Activated CD4-positive, alpha-beta memory T cell treated with anti-CD3 and anti-CD28 coated beads, Interleukin-2, amount 10 ng/mL, durations not matched to agents 7 days and 5 days (primary cell): ENCODE results near the gene ITPR1. TPM values are rescaled to one million over a fixed set of nuclear protein-coding genes. Genes with fewer than 3 reads are reported as not detected.

Experiments
- CTCF ChIA-PET: fragments of 350-600 bp; sonication (Branson Sonifier 250); formaldehyde crosslinking; loops from one replicate; lab custom pipeline; 2021; ENCODE audit warnings: antibody characterized with exemption, inconsistent platforms; lab: Charles Lee
- POLR2A ChIA-PET: fragments of 350-600 bp; sonication (Branson Sonifier 250); formaldehyde crosslinking; loops from one replicate; lab custom pipeline; 2021; ENCODE audit warnings: antibody characterized with exemption; lab: Charles Lee
- DNase-seq: peaks from one replicate; pipeline ENCODE4 v3.0.0-alpha.2; 2020
- H3K27ac Mint-ChIP-seq: one replicate; pipeline ENCODE4 v1.8.0; 2021; ENCODE audit warnings: mild to moderate bottlenecking, mixed read lengths
- H3K27me3 Mint-ChIP-seq: one replicate; pipeline ENCODE4 v1.8.0; 2021; ENCODE audit warnings: mixed read lengths
- H3K36me3 Mint-ChIP-seq: one replicate; pipeline ENCODE4 v1.8.0; 2021; ENCODE audit warnings: low read depth, mixed read lengths
- H3K4me1 Mint-ChIP-seq: one replicate; pipeline ENCODE4 v1.8.0; 2021; ENCODE audit warnings: mixed read lengths
- H3K4me3 Mint-ChIP-seq: one replicate; pipeline ENCODE4 v1.8.0; 2021; ENCODE audit warnings: mild to moderate bottlenecking, mixed read lengths
- H3K9me3 Mint-ChIP-seq: one replicate; pipeline ENCODE4 v1.8.0; 2021; ENCODE audit warnings: mixed read lengths
- total RNA-seq, 2 experiments: library from RNA; stranded (reverse); gene quantifications; one replicate each; pipeline ENCODE4 v1.2.3, GENCODE V29; 2021

Gene ITPR1
- total RNA-seq, 2 experiments from 2014 or later = 59.6 to 64.3 TPM

- CTCF ChIA-PET = interaction anchor here (1.6 kb wide), 1 partner anchor 7 kb away, joined by 3 read pairs; no protein-coding TSS in a partner anchor
- peaks cover 52% of the 10 kb centered on the region for H3K4me1 Mint-ChIP-seq
- H3K9me3 Mint-ChIP-seq = peaks cover 1% of the 10 kb centered on the region
- H3K36me3 Mint-ChIP-seq = peaks cover 54% of the 10 kb centered on the region
- no peak for DNase-seq
- no peak overlapping the region for H3K27ac Mint-ChIP-seq
- no peaks in the 10 kb centered on the region for H3K27me3 Mint-ChIP-seq
- POLR2A ChIA-PET = interaction anchor here (0.9 kb wide), 1 partner anchor 234 kb away, joined by 3 read pairs; the partner anchor contains the start of gene BHLHE40
- no peak overlapping the region for H3K4me3 Mint-ChIP-seq
These were observed 251.5 kb downstream of the ITPR1 start for GRCh38 chr3:4744405-4745234.

DNA sequence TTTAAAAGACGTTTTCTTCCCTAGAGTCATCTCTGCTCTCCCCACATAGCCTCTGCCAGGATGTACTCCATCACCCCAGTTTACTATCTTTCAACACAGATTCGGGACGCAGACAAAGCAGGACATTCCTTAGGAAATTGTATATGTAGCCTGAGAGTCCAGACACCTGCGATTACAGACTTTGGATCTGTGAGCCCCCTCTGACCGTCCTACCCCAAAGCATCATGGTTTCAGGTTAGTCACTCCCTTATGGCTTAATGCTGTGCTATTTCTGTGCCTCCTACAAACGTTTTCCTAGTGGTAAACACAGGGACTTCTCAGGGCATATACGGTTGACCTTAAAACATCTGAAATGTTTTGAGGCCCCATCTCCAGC, 252.1 kb downstream of the ITPR1 start:
- no peak overlapping the region for H3K4me3 Mint-ChIP-seq
- H3K36me3 Mint-ChIP-seq = peaks cover 48% of the 10 kb centered on the region
- ChIA-PET CTCF (no interaction called here), POLR2A (interaction anchor here (1.1 kb wide), 1 partner anchor 32 kb away, joined by 4 read pairs; no protein-coding TSS in a partner anchor)
- H3K27me3 Mint-ChIP-seq = no peaks in the 10 kb centered on the region
- peaks cover 52% of the 10 kb centered on the region for H3K4me1 Mint-ChIP-seq
- H3K9me3 Mint-ChIP-seq = no peaks in the 10 kb centered on the region
- no peak overlapping the region for H3K27ac Mint-ChIP-seq
- no peak for DNase-seq

GRCh38 chr3:4746241-4746958, 253.3 kb downstream of the ITPR1 start:
- ChIA-PET POLR2A (interaction anchor here (1.1 kb wide), 1 partner anchor 31 kb away, joined by 4 read pairs; no protein-coding TSS in a partner anchor), CTCF (no interaction called here)
- Mint-ChIP-seq H3K27ac (no peak overlapping the region), H3K36me3 (peaks cover 47% of the 10 kb centered on the region), H3K9me3 (no peaks in the 10 kb centered on the region), H3K27me3 (no peaks in the 10 kb centered on the region), H3K4me1 (peaks cover 52% of the 10 kb centered on the region), H3K4me3 (no peak overlapping the region)
- no peak for DNase-seq

DNA sequence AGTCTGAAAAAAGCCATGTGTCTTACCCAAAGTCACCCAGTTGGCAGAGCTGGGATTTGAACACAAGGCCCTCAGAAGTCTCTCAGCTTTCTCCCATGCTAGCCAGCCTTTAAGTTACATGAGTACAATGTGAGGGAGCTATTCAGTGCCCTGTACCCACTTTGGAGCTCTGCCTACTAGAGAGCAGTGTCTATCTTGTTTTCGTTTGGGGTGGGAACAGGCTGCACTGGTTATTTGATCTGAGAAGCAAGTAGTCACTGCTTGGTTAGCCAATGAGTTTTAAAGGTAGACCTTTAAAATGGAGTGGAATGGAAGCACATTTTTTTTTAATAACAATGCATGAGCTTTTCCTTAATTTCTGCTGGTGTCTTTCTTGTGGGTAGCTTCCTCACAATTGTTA, 255.0 kb downstream of the ITPR1 start:
- Mint-ChIP-seq H3K9me3 (peaks cover 3% of the 10 kb centered on the region), H3K4me3 (no peak overlapping the region), H3K4me1 (peaks cover 51% of the 10 kb centered on the region), H3K27ac (no peak overlapping the region), H3K36me3 (peaks cover 52% of the 10 kb centered on the region), H3K27me3 (no peaks in the 10 kb centered on the region)
- DNase-seq = no peak
- ChIA-PET POLR2A (interaction anchor here (0.9 to 2.0 kb wide), 3 partner anchors 9 to 76 kb away, joined by 3 to 7 read pairs (median 4); no protein-coding TSS in a partner anchor), CTCF (interaction anchor here (0.9 to 1.3 kb wide), 2 partner anchors 229 to 309 kb away, joined by 3 to 4 read pairs; no protein-coding TSS in a partner anchor)

- H3K27ac Mint-ChIP-seq = no peak overlapping the region
- ChIA-PET CTCF (interaction anchor here (1.3 to 2.3 kb wide), 3 partner anchors 11 to 308 kb away, joined by 3 to 6 read pairs (median 4); no protein-coding TSS in a partner anchor), POLR2A (interaction anchor here (0.9 to 2.0 kb wide), 5 partner anchors 9 to 102 kb away, joined by 3 to 7 read pairs (median 4); no protein-coding TSS in a partner anchor)
- peaks cover 3% of the 10 kb centered on the region for H3K9me3 Mint-ChIP-seq
- H3K36me3 Mint-ChIP-seq = peaks cover 57% of the 10 kb centered on the region
- H3K27me3 Mint-ChIP-seq = no peaks in the 10 kb centered on the region
- H3K4me1 Mint-ChIP-seq = peaks cover 50% of the 10 kb centered on the region
- H3K4me3 Mint-ChIP-seq = no peak overlapping the region
- DNase-seq = no peak
These were observed 255.7 kb downstream of the ITPR1 start for GRCh38 chr3:4748701-4749378.

- Mint-ChIP-seq H3K27ac (peak overlapping the region; percentile 4), H3K4me3 (no peak overlapping the region), H3K27me3 (no peaks in the 10 kb centered on the region), H3K9me3 (peaks cover 3% of the 10 kb centered on the region), H3K36me3 (peaks cover 61% of the 10 kb centered on the region), H3K4me1 (peaks cover 56% of the 10 kb centered on the region)
- no peak for DNase-seq
- ChIA-PET CTCF (interaction anchor here (1.4 to 2.3 kb wide), 2 partner anchors 12 to 15 kb away, joined by 3 to 6 read pairs; no protein-coding TSS in a partner anchor), POLR2A (interaction anchor here (0.9 to 2.2 kb wide), 7 partner anchors 10 to 101 kb away, joined by 3 to 8 read pairs (median 4); no protein-coding TSS in a partner anchor)
These were observed 256.4 kb downstream of the ITPR1 start for GRCh38 chr3:4749567-4750002.

- DNase-seq = no peak
- Mint-ChIP-seq H3K4me1 (peaks cover 57% of the 10 kb centered on the region), H3K27me3 (no peaks in the 10 kb centered on the region), H3K36me3 (peaks cover 60% of the 10 kb centered on the region), H3K27ac (peak overlapping the region; percentile 69), H3K4me3 (peak overlapping the region; percentile 42), H3K9me3 (peaks cover 3% of the 10 kb centered on the region)
- CTCF ChIA-PET = interaction anchor here (1.1 to 2.3 kb wide), 6 partner anchors 11 to 55 kb away, joined by 3 to 6 read pairs (median 3); no protein-coding TSS in a partner anchor
- POLR2A ChIA-PET = interaction anchor here (1.1 to 2.6 kb wide), 8 partner anchors 11 to 271 kb away, joined by 3 to 10 read pairs (median 4); no protein-coding TSS in a partner anchor
These were observed 257.3 kb downstream of the ITPR1 start for GRCh38 chr3:4750306-4750968.

DNA sequence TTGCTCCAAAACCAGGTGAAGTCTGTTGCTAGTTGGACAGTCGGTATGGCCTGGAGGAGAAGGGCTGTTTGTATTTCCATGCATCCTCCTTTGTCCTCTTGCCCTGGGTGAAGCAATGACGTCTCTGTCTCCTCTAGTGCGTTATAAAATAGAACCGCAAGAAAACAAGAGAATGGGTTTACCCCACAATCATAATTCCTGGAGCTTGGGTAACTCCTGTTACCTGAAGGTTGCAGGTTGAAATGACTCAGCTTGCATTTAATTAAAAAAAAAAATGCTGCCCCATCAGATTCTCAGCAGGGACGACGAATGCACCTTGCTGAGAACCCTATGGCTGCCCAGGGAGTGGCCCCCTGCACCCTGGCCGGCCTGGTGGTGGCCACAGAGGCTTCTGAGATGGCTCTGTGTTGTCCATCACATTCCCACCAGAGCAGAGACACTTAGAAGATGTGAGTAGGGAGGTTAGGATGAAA, 257.9 kb downstream of the ITPR1 start:
- H3K27ac Mint-ChIP-seq = peak overlapping the region; percentile 69
- ChIA-PET POLR2A (interaction anchor here (1.1 to 2.6 kb wide), 9 partner anchors 9 to 271 kb away, joined by 3 to 10 read pairs (median 3); no protein-coding TSS in a partner anchor), CTCF (interaction anchor here (1.1 to 2.3 kb wide), 7 partner anchors 11 to 54 kb away, joined by 3 to 6 read pairs (median 3); no protein-coding TSS in a partner anchor)
- H3K27me3 Mint-ChIP-seq = no peaks in the 10 kb centered on the region
- H3K4me1 Mint-ChIP-seq = peaks cover 61% of the 10 kb centered on the region
- peak overlapping the region; percentile 42 for H3K4me3 Mint-ChIP-seq
- DNase-seq = no peak
- H3K36me3 Mint-ChIP-seq = peaks cover 62% of the 10 kb centered on the region
- H3K9me3 Mint-ChIP-seq = peaks cover 3% of the 10 kb centered on the region

DNA sequence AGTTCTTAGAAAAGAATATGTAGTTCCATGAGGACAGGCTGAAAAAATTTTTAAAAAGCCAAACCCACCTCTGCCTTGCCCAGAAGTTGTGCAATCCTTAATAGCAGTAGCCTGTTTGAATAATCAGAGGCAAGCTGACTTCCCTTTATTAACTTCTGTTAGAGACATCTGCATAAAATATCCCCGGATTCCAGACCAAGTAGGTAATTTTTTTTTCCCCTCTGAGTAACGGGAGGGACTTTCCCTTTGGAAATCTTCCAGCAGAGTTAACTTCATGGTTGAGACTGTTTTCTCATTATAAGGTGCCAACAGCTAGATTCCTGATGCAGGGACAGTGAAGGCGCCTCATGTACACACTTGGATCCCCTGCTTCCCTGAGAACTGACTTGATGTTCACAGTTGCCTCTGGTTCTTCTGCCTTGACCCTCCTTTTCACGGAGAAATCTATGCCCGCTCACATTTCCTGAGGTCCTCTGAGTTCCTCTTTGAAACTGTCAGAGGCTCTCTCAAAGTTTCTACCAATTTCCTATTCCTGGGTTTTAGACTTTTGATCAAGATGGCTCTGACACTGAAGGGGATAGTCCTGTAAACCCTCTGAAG, 258.5 kb downstream of the ITPR1 start:
- Mint-ChIP-seq H3K27ac (peak overlapping the region; percentile 55), H3K27me3 (no peaks in the 10 kb centered on the region), H3K36me3 (peaks cover 59% of the 10 kb centered on the region), H3K9me3 (peaks cover 3% of the 10 kb centered on the region), H3K4me1 (peaks cover 64% of the 10 kb centered on the region), H3K4me3 (no peak overlapping the region)
- POLR2A ChIA-PET = interaction anchor here (0.6 to 2.6 kb wide), 9 partner anchors 10 to 270 kb away, joined by 3 to 10 read pairs (median 3); no protein-coding TSS in a partner anchor
- no peak for DNase-seq
- CTCF ChIA-PET = interaction anchor here (1.1 to 1.7 kb wide), 4 partner anchors 8 to 45 kb away, joined by 3 to 4 read pairs (median 4); no protein-coding TSS in a partner anchor

- Mint-ChIP-seq H3K4me1 (peaks cover 66% of the 10 kb centered on the region), H3K36me3 (peaks cover 58% of the 10 kb centered on the region), H3K4me3 (no peak overlapping the region), H3K9me3 (peaks cover 3% of the 10 kb centered on the region), H3K27ac (peak overlapping the region; percentile 14), H3K27me3 (no peaks in the 10 kb centered on the region)
- ChIA-PET CTCF (interaction anchor here (1.1 to 1.7 kb wide), 2 partner anchors 9 to 41 kb away, joined by 3 to 4 read pairs; no protein-coding TSS in a partner anchor), POLR2A (interaction anchor here (0.6 to 2.6 kb wide), 9 partner anchors 11 to 224 kb away, joined by 3 to 10 read pairs (median 3); no protein-coding TSS in a partner anchor)
- no peak for DNase-seq
These were observed 259.3 kb downstream of the ITPR1 start for GRCh38 chr3:4752201-4753072.
